CD4-positive, alpha-beta T cell treated with Interleukin-1 beta for 1 hour (primary cell): Measurements from ENCODE around the gene TRIM5.
"Not testable (repeated sequence)": the region's sequence is repeated elsewhere in the genome, so short reads cannot be mapped to it uniquely, and the experiment has no call there.

Experiments
- DNase-seq, 2 donors: peaks; one replicate each; pipeline ENCODE4 v3.0.0-alpha.2; 2020 to 2022

Gene TRIM5

DNA sequence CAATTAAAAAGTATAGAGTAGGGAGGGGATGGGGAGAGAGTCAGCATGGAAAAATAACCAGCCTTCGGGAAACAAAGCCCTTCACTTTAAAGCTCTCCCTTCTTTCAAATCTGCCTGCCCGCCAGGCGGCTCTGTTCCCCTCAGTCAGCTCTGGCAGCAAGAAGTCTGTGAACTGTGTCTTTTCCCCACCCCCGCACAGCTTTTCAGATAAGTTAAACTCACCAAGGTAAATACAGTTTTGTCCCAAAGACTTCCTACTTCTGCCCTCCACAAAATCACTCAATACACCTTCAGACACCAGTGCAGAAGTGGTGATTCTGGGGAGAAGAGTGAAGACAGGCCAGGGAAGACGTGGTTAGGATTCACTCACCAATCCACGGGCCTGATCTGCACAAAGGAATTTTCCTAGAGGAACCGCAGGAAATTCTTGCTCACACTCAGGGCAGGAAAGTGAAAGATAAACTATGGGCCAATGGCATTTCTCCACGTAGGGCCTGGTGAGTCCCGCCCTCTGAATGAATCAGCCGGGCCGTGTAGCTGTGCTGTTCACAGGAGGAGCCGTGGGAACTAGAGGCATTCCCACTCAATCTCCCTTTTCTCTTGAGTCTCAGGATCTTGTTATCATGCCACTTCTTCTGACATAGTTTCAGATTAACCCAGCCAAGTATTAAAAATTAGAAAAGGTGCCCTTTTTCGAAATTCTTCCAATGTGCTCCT is at the start of gene TRIM5:
TRIM5 (minus strand) TSS at position 429 of the 717 bp plus-strand sequence. CDS start 4,897 bp downstream, outside the sequence.
- peak; percentile 79 to 81 for DNase-seq

GRCh38 chr11:5727691-5728090 is 42.8 kb upstream of the TRIM5 start:
- DNase-seq: no peak

DNA sequence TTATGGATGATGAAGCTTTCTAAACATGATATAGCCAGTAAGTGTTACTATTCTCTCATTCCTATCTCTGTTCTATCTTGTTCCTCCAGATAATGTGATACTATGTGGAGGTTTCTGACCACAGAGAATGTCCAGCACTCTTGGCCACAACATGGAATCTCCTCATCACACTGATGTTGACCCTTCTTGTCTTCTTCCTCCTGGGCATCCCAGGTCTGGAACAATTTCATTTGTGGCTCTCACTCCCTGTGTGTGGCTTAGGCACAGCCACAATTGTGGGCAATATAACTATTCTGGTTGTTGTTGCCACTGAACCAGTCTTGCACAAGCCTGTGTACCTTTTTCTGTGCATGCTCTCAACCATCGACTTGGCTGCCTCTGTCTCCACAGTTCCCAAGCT is 41.5 kb upstream of the TRIM5 start:
- DNase-seq: no peak

- DNase-seq: no peak
These were observed 37.7 kb upstream of the TRIM5 start for GRCh38 chr11:5722622-5723021.

- no peak for DNase-seq
These were observed 35.0 kb upstream of the TRIM5 start for GRCh38 chr11:5719703-5720495.

- DNase-seq: not testable (repeated sequence)
These were observed 31.6 kb upstream of the TRIM5 start for GRCh38 chr11:5716518-5716917.

DNA sequence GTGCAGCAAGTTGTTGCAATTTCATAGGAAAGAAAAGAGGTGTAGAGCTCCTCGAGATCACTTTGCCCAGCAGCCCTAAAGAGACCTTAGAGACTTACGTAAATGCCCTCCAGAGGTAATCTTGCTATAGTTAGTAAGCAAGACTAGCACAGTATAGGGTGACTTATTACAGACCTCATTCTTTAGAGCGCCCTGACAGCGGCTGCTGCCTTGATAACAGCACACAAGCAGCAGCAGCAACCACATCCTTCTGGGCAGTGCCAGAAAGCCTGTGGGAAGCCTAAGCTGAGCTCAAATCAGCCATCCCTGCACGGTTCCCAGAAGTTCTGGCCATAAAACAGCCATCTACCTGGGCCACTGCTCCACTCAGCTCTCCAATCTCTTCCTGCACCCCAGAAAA is 28.8 kb upstream of the TRIM5 start:
- DNase-seq: no peak

GRCh38 chr11:5712507-5712906 is 27.6 kb upstream of the TRIM5 start:
- DNase-seq: peak in 1 of 2 donors; percentile 16

DNA sequence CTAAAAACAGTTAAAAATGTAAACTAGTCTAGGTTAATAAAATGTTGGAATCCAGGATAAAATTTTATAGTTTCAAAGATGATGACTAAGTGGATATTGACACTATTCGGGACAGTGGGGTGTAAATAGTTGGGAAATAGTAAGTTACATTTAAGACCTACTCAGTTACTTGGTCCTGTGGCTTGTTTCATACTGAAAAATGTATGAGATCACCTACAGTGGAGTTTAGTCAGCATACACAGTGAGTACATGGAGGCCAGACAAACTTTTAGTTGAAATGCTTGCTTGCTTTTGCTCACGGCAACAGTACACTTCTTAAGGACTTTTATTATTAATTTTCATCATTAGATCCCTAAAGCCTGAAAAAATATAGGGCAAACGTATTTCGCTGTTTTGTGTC is 20.8 kb upstream of the TRIM5 start:
- no peak for DNase-seq

GRCh38 chr11:5703741-5704536 is 19.1 kb upstream of the TRIM5 start:
- DNase-seq: no peak

DNA sequence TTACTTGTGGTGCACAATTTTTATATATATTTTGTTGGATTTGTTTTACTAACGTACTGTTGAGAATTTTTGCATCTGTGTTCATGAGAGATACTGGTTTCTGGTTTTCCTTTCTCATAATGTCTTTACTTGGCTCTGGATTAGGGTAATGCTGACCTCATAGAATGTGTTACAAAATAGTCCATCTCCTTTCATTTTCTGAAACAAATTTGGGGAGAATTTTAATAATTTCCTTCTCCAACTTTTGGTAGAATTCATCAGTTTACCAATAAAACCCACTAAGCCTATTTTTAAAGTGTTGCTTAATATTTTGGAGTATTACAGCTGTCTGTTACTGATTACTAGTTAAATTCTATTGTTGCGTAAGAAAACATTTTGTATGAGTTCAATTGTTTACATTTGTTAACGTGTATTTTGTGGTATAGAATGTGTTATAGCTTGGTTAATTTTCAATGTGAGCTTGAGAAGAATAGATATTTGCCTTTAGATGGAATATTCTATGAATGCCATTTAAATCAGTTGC is 16.2 kb upstream of the TRIM5 start:
- DNase-seq: no peak

- DNase-seq: no peak
These were observed 15.7 kb upstream of the TRIM5 start for GRCh38 chr11:5700421-5701054.

- no peak for DNase-seq
These were observed 13.4 kb upstream of the TRIM5 start for GRCh38 chr11:5698281-5698680.

GRCh38 chr11:5696210-5696609 is 11.3 kb upstream of the TRIM5 start:
- DNase-seq: no peak

DNA sequence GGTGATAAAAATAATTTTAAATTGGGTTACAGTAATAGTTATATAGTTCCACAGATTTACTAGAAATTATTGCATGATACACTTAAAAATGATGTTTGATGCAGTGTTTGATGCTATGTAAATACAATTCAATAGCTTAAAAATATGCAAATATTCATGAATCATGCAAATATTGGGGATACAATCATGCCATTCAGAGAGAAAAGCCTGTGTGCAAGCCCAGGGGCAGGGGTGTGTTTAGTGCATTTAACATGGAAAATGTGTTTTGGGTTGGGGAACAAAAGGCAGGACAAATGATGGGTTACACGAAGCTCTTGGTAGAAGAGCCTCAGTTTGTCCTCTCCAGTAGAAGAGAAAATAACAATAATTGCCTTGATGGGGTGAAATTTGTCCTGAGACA is 10.7 kb upstream of the TRIM5 start:
- DNase-seq: no peak

- no peak for DNase-seq
These were observed 9.8 kb upstream of the TRIM5 start for GRCh38 chr11:5694642-5695041.

DNA sequence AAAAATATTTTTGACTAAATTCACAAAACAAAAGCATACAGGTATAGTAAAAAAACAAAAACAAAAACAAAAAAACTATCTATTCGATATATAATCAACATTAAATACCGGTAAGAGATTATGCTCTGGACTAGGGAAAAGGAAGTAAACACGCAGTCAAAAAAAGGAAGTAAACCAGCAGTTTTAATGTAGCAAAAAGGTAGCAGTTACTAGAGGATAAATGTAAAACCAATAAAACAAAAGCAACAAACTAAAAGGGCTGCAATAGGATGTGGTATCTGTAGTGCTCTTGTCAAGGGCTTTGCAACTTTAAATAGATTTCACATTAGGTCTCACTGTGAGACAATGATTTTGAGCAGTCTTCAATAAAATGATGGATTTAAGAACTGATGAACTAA is 7.1 kb upstream of the TRIM5 start:
- DNase-seq: no peak

DNA sequence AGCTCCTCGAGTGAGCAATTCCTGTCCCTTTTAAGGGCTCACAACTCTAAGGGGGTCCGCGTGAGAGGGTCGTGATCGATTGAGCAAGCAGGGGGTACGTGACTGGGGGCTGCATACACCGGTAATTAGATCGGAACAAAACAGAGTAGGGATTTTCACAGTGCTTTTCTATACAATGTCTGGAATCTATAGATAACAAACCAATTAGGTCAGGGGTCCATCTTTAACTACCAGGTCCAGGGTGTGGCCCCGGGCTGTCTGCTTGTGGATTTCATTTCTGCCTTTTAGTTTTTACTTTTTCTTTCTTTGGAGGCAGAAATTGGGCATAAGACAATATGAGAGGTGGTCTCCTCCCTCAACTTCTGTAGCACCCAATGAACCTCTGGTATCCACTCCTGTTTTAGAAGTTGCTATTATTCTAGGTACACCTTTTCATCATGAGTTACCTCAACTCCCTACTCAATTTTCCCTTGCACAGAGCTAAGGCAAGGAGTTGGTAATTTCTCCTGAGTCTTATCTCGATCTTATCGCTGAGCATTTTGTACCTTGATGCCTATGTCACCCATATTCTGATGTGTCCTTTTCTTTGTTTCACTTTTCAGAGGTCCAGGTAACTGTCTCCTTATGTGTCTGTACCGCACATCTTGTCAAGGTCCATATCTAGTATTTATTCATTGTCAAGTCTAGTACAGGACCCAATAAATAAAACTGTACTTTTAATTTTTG is 6.5 kb upstream of the TRIM5 start:
- DNase-seq: not testable (repeated sequence)

GRCh38 chr11:5690736-5691135 is 5.9 kb upstream of the TRIM5 start:
- no peak for DNase-seq

GRCh38 chr11:5690216-5690615 is 5.3 kb upstream of the TRIM5 start:
- no peak for DNase-seq

DNA sequence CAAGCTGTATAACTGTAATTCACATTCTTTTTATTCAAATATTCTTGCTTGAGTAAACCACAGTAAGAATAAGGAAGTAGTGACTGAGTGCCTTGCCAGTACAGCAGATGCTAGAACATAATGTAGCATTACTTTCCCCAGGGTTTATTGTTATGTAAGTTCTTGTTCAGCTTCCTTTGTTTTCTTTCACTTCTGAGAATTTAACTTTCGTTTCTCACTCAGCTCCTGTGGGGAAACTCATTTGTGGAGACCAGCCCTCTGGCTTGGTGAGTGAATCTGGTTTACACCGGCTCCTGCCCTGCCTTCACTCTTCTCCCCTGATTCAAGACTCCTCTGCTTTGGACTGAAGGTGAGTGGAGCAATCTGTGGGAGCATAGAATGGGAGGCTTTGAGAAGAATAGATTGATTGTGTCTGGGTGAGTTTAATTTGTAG is 4.7 kb upstream of the TRIM5 start, which contains the start of gene TRIM22:
TRIM22 (plus strand) TSS at position 240 of the 433 bp plus-strand sequence. CDS start 6,443 bp downstream, outside the sequence.
- peak; percentile 54 to 73 for DNase-seq

DNA sequence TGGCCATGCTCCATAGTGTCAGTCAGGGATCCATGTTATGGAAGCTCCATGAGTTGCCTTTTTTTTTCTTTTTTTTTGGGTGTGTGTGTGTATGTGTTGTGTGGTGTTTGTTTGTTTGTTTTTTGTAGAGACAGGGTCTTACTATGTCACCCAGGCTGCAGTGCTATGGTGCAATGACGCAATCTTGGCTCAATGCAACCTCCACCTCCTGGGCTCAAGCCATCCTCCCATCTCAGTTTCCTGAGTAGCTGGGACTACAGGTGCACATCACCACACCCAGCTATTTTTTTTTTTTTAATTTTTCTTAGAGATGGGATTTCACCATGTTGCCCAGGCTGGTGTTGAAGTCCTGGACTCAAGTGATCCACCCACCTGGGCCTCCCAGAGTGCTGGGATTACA is 3.6 kb upstream of the TRIM5 start:
- DNase-seq: no peak
